ENCODE data around the gene CCDC92B. TPM values are rescaled to one million over a fixed set of nuclear protein-coding genes. Genes with fewer than 3 reads are reported as not detected.

CCDC92B gene
- total RNA-seq, 4 donors from 2014 or later: 0.30 TPM; not detected in 3

DNA sequence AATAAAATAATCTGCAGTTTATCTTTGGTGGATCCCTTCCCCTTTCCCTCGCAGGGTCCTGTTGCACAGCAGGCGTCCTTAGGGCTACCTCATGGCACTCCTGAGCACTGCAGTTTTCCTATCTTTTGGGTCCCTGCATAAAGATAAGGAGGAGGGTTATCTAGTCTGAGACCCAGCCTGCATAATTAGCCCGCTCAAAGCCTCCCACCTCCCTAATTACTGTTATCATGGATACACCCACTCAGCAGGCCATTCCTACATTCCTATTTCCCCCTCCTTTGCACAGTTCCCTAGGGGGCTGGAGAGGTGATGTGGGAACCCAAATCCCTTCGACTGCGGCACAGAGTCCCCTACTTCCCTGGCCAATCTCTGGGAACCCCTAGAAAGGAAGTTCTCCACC lies 32.8 kb downstream of the CCDC92B start:
- Histone ChIP-seq H3K27ac (no peak overlapping the region), H3K27me3 (peaks cover 0 to under 1% of the 10 kb centered on the region in 2 donors), H3K9me3 (no peaks in the 10 kb centered on the region), H3K4me3 (no peak overlapping the region), H3K4me1 (peaks cover 0 to 9% (median 8%) of the 10 kb centered on the region in 4 donors), H3K36me3 (no peaks in the 10 kb centered on the region)
- WGBS, 2 donors: 64 to 67% methylated on average over 5 of the region's 5 CpGs
- no peak for DNase-seq (ENCODE audit: low spot score in 2 of 2)
- no peak for TF ChIP-seq POLR2A (IDR thresholded peaks at IDR 0.05)
- TF ChIP-seq EP300 (IDR thresholded peaks at IDR 0.05): no peak
- no peak for TF ChIP-seq CTCF (IDR thresholded peaks at IDR 0.05)

GRCh38 chr17:2713881-2714280 lies 35.6 kb downstream of the CCDC92B start:
- no peak overlapping the region for H3K4me3 ChIP-seq
- H3K27ac ChIP-seq: no peak overlapping the region
- TF ChIP-seq POLR2A (IDR thresholded peaks at IDR 0.05) (no peak), EP300 (IDR thresholded peaks at IDR 0.05) (no peak), CTCF (IDR thresholded peaks at IDR 0.05) (no peak)
- no peak for DNase-seq (ENCODE audit: low spot score in 2 of 2)
- H3K36me3 ChIP-seq: no peaks in the 10 kb centered on the region
- no peaks in the 10 kb centered on the region for H3K27me3 ChIP-seq
- peaks cover 0 to 31% (median 28%) of the 10 kb centered on the region in 4 donors for H3K4me1 ChIP-seq
- 80 to 88% methylated on average over 9 of the region's 9 CpGs for WGBS, 2 donors
- no peaks in the 10 kb centered on the region for H3K9me3 ChIP-seq

GRCh38 chr17:2712300-2713043 lies 37.0 kb downstream of the CCDC92B start:
- no peaks in the 10 kb centered on the region for H3K9me3 ChIP-seq
- WGBS, 2 donors: 56 to 65% methylated on average over 30 of the region's 36 CpGs
- TF ChIP-seq CTCF (IDR thresholded peaks at IDR 0.05): no peak
- TF ChIP-seq EP300 (IDR thresholded peaks at IDR 0.05): no peak
- peak overlapping the region; percentile 65 to 83 (median 74) for H3K4me3 ChIP-seq
- peak overlapping the region; percentile 44 to 85 (median 82) for H3K27ac ChIP-seq
- no peaks in the 10 kb centered on the region for H3K36me3 ChIP-seq
- H3K27me3 ChIP-seq: no peaks in the 10 kb centered on the region
- H3K4me1 ChIP-seq: peaks cover 0 to 45% (median 42%) of the 10 kb centered on the region in 4 donors
- no peak for DNase-seq (ENCODE audit: low spot score in 2 of 2)

GRCh38 chr17:2711608-2712299 lies 37.7 kb downstream of the CCDC92B start, which contains the start of gene CLUH:
TSS of gene CLUH (minus strand) at chr17:2711764. CDS start at chr17:2711661, 103 bp downstream.
- Histone ChIP-seq H3K27ac (peak within 1 kb of the TSS; percentile 44 to 85 (median 82)), H3K27me3 (no peaks in the 10 kb centered on the region), H3K4me3 (peak within 1 kb of the TSS; percentile 65 to 97 (median 76)), H3K36me3 (no peaks in the 10 kb centered on the region), H3K4me1 (peaks cover 0 to 50% (median 48%) of the 10 kb centered on the region in 4 donors), H3K9me3 (no peaks in the 10 kb centered on the region)
- WGBS, 2 donors: 0 to 1% methylated on average over 27 to 58 of the region's 76 CpGs
- peak; percentile 91 to 94 for DNase-seq (ENCODE audit: low spot score in 2 of 2)
- TF ChIP-seq EP300 (IDR thresholded peaks at IDR 0.05) (peak; percentile 89 to 98), POLR2A (IDR thresholded peaks at IDR 0.05) (peak; percentile 21 to 64), CTCF (IDR thresholded peaks at IDR 0.05) (peak in 1 of 5 experiments; percentile 72)

Measured in tibial nerve (tissue), 4 donors.